Ureter (tissue), 1 donor: ENCODE data around the gene CLOCK. TPM values are rescaled to one million over a fixed set of nuclear protein-coding genes. Genes with fewer than 3 reads are reported as not detected.

Experiments
- DNase-seq: peaks from one replicate; pipeline ENCODE4 v3.0.0-alpha.2; 2020; ENCODE audit warnings: low spot score
- total RNA-seq: library from RNA; stranded (reverse); gene quantifications from one replicate; pipeline ENCODE4 v1.2.4, GENCODE V29; 2023
- donor health status: DM: yes; HTN: yes; CAD: no.

Gene CLOCK
- total RNA-seq, 1 donor from 2014 or later = 31.0 TPM

DNA sequence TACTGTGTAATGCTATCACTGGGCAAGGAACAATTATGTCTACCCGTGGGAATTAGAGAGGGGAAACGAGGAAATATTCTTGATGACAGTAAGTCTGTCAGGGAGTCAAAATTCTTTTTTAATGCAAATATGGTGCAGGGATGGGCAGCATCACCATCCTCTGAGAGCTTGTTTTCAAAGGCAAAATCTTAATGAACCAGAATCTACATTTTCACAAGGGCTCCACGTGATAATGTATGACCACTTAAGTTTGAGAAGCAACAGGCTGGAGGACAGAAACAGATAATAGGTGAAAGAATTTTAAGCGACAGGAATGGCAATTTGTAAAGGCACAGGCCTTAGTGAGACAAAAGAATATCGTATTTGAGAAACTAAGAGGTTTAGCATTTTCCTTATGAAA lies 63.4 kb downstream of the CLOCK start:
- DNase-seq = no peak

DNA sequence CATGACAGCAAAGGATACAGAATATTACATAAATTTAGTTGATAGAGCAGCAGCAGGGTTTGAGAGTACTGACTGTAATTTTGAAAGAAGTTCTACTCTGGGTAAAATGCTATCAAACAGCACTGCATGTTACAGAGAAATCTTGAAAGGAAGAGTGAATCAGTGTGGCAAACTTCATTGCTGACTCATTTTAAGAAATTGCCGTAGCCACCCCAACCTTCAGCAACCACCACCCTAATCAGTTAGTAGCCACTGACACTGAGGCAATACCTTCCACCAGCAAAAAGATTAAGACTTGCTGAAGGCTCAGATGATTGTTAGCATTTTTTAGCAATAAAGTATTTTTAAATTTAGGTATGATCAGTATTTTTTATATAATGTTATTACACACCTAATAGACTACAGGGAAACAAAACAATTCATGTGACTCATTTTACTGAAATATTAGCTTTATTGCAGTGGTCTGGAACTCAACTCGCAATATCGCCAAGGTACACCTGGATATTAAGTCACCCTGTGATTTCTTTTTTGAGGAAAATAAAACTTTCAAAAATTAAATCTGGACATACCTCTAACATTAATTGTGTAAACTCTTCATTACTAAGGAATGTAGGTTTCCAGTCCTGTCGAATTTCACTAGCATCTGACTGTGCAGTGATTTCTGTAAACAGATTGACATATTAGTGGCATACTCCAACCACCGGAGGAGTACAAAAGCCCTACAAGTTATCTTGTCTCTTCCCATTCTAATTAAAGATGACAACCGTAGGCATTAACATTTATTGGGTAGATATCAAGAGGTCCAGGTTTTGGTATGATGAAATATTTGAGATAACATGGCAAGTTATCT lies 71.1 kb downstream of the CLOCK start:
- no peak for DNase-seq

DNA sequence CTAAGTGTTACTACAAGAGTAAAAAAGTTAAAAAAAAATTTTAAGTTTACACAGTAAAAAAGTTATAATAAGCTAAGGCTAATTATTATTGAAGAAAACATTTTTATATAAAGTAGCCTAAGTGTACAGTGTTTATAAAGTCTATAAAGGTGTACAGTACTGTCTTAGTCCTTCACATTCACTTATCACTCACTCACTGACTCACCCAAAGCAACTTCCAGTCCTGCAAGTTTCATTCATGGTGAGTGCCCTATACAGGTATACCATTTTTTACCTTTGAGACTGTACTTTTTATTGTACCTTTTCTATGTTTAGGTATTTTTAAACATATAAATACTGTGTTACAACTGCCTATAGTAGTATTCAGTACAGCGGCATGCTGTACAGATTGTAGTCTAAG lies 76.7 kb downstream of the CLOCK start:
- no peak for DNase-seq

DNA sequence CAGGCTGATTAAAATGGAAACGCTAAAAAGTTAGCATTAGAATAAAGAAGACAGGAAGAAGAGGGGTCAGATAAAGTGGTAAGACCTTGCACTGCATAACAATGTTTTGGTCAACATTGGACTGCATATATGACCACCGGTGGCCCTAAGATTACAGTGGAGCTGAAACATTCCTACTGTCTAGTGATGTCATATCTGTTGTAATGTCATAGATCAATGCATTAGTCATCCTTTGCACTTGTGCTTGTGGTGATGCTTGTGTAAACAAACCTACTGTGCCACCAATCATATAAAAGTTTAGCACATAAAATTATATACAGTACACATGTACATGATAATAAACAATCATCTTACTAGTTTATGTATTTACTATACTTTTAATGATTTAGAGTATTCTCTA lies 78.0 kb downstream of the CLOCK start:
- no peak for DNase-seq

DNA sequence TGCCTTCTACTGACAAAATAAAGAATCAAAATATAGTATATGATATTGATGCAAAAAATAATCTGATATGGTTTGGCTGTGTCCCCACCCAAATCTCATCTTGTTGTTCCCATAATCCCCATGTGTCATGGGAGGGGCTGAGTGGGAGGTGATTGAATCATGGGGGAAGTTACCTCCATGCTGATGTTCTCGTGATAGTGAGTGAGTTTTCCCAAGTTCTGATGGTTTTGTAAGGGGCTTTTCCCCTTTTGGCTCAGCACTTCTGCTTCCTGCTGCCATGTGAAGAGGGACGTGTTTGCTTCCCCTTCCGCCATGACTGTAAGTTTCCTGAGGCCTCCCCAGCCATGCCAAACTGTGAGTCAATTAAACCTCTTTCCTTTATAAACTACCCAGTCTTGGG lies 80.7 kb downstream of the CLOCK start:
- no peak for DNase-seq

DNA sequence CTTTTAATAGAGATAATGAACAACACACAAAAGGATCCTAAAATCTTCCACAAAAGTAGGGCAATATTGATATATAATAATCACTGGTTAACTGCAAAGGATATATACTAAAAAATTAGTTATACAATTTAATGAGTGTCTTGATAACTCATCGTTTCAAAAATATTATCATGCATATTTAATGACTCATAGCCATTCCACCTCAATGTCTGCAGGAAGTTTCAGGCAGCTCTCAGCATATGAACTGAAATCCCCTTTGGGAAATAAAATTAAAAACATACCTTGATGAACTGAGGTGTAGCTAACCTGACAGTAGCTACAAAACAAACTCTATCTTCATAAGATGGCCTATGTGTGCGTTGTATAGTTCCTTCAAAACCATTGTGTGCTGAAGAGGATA lies 88.1 kb downstream of the CLOCK start:
- DNase-seq = no peak

DNA sequence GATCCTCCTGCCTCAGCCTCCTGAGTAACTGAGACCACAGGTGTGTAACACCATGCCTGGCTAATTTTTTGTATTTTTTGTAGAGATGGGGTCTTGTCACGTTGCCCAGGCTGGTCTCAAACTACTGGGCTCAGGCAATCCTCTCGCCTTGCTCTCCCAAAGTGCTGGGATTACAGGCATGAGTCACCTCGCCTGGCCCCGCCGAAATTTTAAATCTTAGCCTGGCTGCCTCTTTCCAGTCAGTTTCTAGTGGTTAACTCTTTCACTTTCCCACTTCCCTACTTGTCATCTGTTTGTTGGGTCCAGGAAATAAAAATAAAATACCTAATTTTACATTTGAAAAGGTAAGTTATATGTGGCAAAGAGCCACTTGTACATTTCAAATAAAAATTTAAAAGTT lies 88.5 kb downstream of the CLOCK start:
- no peak for DNase-seq

DNA sequence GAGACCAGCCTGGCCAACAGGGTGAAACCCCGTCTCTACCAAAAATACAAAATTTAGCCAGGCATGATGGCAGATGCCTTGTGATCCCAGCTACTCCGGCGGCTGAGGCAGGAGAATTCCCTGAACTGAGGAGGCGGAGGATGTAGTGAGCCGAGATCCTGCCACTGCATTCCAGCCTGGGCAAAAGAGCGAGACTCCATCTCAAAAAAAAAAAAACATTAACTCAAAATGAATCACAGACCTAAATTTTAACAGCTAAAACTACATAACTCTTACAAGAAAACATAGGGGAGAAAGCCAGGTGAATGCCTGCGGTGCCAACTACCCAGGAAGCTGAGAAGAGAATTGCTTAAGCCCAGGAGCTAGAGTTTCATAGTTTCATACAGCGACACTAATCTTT lies 96.1 kb downstream of the CLOCK start:
- DNase-seq = no peak

DNA sequence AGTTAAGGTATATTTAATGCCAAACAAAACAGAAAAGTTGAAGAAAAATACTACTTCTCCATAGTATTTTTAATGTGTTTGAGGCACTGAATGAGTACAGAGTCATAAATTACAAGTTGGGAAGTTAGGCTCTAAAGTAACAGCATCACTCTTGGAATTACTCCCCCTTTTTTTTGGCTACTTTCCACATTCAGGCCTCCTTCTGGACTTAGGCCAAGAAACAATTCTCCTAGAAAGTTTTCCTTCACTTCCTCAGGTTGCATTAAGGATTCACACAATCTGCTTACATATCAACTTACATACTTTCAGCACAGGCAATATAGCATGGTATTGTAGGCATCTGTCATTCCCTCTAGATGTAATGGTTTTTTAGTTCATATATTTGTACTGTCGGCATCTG lies 98.9 kb downstream of the CLOCK start:
- DNase-seq = no peak

DNA sequence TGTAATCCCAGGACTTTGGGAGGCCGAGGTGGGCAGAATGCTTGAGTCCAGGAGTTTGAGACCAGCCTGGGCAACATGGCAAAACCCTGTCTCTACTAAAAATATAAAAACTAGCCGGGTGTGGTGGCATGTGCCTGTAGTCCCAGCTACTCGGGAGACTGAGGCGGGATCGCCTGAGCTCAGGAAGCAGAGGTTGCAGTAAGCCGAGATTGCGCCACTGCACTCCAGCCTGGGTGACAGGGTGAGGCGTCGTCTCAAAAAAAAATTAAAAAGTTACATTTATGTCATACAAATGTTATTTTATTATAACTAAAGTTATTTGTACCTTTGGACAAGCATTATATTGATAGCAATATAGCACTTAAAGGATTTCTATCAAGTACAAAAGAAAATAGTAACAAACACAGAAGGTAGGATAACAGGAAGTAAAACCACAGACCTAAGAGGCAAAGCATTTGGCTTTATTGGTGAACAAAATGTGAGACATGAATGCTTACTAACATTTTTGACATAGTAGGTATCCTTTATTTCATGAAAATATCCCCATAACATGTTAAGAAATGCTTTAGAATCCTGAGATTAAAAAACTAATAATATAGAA lies 99.5 kb downstream of the CLOCK start:
- DNase-seq = no peak

DNA sequence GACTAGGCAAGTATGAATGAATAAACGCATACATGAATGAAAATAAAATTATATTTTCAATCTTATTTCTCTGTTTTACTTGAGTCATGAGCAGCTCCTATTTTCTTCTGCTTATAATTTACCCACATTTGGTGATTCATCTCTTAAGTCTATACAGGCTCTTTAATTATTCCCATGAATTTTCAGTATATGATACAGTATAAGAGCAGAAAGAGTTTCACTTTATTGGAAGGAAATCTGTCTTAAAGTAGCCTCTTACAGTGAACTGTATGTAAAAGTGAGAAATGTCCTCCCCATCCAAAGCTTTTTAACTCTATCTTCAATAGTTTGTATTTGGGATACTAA lies 100.2 kb downstream of the CLOCK start:
- no peak for DNase-seq

DNA sequence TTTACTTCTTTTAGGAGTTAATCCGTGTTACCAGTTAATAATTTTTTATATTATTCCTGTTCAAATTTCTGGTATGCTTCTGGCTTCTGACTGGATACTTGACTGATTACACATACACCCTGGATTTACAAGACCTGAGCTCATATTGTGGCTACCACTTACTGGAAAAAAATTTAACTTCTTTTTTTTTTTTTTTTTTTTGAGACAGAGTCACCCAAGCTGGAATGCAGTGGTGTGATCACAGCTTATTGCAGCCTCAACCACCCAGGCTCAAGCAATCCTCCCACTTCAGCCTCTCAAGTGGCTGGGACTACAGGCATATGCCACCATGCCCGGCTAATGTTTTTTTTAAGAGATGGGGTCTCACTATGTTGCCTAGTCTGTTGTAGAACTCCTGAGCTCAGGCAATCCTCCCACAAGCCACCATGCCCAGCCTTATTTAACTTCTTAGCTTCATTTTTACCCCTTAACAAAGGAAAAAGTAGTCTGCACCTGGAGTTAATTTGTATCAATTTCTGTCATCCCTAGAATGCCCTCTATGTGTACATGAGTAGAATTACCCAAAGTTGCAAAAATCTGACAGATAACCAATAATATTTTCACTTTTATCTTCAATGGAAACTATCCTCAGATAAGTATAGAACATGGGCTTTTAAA lies 100.7 kb downstream of the CLOCK start:
- no peak for DNase-seq

DNA sequence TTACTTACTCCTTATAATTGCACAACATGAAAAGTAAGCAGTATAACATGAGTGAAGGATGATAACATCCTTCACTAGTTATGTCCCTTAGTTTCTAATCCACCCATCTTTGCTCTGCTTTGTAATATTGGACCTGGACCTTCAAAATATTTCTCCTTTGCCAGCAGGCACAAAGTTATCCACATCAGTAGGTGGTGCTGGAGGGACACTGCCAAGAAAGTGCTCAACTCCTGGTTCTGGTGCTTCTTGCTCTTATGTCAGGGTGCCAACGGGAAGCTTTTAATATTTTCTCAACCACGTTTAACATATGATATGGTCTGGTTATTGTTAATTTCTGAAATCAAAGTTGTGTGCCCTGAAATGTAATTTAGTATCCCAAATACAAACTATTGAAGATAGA lies 101.9 kb downstream of the CLOCK start:
- DNase-seq = no peak

DNA sequence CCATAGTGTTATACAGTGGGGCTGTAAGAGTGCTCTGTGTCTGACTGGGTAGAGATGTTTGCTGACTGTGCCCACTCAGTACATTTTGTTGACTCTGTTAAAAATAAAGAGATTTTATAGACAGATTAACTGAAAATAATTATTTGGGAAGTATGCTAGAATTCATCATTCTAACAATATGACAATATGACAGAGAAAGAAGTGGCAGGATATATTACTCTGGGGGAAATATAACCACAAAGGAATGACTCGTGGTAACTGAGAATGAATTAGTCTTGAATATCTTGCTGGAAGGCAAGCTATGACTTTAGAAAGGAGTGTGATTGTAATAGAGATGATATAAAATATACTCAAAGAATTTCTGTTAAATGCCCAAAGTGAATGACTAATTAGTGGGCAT lies 104.2 kb downstream of the CLOCK start:
- DNase-seq = no peak

DNA sequence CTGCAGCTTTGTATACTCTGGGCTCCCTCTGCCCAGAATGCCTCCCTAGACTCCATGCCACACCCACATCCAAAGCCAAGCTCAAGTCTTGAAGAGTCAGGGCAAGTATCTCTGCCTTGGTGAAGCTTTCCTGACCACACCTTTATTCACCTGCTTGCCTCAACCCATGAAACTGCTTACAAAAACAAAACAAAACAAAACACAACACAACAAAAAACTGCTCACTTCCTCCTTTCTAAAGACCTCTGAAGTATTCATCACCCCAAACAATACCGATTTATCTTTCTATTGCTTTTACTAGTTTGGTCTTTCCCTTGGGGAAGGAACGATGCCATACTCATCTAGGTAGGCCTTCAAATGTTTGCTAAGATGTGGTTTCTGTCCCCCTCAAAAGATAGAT lies 105.9 kb downstream of the CLOCK start:
- no peak for DNase-seq

DNA sequence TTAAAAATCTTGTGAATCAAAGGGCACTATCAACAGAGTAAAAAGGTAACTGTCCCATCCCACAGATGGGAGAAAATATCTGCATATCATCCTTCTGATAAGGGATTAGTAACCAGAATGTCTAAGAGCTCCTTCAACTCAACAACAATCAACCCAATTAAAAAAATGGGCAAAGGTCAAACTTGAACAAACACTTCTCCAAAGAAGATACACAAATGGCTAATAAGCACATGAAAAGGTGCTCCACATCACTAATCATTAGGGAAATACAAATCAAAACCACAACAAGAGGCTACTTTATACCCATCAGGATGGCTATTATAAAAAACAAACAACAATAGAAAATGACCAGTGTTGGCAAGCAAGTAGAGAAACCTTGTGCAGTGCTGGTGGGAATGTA lies 107.7 kb downstream of the CLOCK start:
- DNase-seq = no peak

DNA sequence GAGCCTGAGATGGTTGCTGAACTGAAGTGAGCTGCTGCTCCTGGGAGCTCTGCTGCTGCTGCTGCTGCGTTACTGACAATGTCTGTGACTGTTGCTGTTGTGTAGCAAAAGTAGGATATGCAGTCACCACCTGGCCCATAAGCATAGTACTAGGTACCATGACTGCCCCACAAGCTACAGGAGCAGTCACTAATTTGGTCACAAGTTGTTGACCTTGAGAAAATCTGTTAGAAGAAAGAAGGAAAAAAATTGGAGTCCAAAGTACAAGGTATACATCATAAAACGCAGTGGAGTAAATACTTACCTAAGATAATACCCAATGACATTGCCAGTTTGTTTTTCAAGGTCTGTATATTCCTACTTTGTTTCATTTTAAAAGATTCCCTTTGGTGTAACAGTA lies 108.4 kb downstream of the CLOCK start:
- DNase-seq = no peak

DNA sequence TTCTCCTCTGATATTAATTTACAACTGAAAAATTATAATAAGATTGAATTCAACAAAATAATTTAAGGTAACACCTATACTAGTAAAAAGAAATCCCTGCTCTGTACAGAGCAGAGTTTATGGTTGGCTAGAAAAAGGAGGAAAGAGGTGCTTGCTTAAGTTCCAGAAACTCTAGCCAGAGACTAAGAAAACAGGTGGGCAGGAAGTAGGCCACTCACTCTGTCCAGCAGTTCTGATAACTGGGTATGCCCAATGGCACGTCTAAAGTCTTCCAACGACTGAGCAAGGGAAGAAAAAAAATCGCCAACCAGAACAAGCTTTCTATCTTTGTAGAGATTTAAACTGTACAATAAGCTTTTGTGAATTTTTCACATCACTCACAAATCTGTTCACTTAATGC lies 108.9 kb downstream of the CLOCK start:
- DNase-seq = no peak

DNA sequence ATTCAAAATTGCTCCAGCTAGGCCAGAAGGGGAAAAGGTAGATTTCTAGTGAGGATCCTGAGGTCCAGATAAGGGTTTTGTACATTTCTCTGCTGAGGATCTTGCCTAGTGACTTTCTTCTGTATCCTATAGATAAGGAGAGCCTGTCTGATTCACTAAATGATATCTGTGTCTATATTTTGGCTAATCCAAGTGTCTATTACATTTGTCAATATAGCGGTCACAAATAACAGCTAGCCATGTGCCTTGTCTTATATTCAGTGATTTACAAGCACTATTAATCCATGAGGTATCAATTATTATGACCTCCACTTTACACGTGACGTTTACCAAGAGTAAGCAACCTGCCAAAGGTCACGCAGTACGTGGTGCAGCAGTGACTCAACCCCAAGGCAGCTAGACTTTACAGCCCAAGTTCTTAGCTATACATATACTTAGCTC lies 109.3 kb downstream of the CLOCK start:
- DNase-seq = no peak

DNA sequence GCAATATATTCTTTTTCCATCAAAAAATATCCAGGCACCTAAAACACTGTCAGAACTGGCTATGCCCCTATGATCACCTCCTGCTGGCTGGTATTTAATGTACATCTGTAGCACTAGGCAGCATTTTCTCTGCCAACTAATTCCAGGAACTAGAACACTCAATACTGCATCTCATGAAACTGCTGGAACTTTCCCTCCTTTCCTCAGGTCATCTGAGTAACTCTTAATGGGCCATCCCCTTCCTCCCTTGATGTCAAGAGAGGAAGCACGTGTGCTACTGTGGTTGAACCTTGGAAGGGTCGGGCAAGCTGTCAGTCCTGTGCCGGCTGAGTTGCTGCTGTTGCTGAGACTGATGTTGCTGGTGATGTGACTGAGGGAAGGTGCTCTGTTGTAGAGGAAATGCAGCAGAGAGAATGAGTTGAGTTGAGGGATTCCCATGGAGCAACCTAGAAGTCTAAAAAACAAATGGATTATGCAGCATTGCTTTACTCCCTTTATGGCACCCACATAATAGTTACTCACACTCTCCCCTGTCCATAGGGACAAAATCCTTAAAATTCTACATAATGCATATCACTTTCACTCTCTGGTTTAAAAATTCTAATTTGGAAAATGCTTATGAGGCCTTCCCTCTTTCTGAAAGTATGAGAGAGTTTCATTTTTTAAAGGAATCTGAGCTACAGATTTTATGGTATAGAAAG lies 111.4 kb downstream of the CLOCK start:
- DNase-seq = no peak

DNA sequence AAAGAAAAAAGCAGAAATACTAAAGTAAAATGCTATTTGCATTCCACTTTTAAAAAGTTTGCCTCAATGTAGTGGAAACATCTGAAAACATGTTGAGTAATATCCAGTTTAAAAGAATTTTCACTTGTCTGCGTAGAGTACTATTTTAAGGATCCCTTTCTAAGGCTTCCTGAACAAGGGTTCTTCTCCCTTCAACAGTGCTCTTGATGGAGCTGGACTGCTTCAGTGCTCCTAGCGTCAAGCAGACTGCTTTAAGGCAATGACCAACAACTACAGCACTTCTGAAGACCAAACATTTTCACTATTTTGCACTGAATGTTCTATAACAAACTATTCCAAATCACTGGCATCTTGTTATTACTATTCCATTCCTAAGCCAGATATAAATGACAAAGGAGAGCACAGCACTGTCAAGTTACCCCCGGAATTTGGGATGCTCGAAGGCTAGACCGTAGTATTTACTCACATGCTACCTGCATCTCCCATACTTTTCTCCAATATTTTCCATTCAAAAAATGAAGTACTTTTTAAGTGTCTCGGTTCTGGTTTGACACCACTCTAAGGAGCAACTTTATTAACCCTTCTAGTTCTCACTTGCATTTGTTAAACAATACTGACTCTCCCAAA lies 114.9 kb downstream of the CLOCK start:
- DNase-seq = no peak

DNA sequence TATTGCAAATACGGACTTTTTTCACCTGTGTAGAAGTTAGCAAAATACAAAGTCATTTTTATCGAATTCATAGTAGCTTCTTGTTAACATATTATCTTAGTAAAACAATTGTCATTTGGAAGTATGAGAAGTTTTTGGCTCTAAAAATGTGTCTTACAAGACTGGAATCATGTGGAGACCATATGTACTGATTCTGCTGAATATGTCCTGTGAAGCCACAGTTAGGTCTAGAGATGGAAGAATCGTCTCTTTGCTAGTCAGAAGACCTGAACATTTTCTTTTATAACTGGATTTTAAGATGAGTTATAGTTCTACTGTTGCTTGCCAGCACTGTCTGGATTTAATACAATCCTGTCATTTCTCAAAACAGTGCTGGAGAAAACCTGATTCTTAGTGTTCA lies 121.9 kb downstream of the CLOCK start:
- no peak for DNase-seq
